NOMO-1 treated with DMSO at 0.1 percent for 48 hours (cell line): ENCODE data around the gene SMIM38.

Source experiments
- DNase-seq: peaks from one replicate; lab custom pipeline; 2025; ENCODE audit not compliant: unreplicated experiment; lab: John Stamatoyannopoulos, UW

The SMIM38 gene

DNA sequence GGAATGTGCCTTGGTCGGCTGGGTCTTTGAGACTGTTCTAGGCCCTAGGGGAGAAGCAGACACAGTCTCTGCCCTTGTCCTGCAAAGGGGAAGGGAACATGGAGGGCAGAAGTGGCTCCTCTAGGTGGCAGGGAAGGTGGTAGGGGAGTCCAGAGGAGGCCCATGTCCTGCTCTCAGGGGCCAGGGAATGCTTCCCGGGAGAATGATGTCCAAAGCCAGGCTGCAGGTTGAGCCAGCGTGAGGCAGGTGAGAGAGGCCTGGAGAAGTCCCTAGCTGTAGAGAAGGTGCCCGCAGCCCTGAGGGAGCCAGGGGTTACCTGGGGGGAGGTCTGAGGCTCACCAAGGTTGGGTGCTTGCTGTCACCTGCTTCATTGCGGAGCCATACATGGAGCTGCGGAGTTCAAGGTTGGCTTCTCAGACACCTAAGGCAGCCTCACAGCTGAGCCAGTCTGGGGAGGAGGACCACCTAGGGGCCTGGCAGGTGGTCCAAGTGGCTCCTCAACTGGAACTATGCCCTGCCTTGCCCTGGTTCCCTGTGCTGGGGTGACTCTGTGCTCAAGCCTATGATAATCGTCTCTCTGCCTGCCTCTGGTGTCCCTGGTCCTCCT lies 46.1 kb downstream of the SMIM38 start:
- no peak for DNase-seq

DNA sequence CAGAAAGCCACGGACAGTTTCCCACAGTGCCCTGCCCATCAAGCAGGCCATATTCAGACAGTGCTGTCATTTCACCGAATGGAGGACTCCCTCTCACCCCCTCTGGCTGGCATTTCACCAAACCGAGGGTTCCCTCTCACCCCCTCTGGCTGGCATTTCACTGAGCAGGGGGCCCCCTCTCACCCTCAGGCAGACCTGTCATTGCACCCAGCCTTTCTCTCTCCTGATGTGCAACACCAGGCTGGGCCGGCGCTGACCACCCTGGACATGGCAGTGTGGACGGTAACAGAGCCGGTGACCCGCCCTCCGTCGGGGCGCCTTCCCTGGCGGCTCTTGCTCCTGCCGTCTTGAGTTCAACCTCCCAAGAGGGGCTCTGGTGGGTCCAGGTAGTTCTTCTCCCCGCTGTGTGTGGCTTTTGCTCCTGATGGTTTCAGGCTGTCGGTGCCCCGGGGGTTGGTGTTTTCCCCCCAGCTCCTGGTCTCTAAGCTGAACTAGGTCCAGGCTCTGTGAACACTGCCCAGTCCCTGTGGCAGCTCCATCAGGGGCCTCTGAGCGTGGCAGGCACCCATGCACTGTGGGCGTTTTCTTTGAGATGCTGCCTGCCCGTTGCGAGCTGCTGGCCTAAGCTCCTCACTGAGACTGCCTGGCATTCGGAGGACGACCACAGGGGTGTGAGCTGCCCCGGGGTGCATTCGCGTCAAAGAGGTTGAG lies 46.9 kb downstream of the SMIM38 start:
- DNase-seq: no peak

DNA sequence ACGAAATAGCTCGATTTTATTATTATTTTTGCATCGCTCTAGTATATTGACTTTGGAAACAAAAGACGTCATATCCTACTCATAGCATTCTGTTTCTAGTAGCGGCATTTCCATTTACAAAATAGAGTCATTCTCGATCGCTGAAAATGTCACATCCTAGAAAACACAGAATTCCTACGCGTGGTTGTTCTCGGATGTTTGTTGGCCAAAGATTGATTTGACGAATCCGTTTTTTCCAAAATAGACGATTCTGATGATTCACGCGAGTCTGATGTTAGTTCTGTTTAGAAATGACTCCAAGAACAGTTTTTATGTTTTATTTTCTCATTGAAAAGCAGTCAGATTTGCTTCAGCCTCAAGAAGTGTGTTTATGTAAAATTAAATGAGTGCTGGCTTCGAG lies 47.6 kb downstream of the SMIM38 start:
- DNase-seq: no peak

DNA sequence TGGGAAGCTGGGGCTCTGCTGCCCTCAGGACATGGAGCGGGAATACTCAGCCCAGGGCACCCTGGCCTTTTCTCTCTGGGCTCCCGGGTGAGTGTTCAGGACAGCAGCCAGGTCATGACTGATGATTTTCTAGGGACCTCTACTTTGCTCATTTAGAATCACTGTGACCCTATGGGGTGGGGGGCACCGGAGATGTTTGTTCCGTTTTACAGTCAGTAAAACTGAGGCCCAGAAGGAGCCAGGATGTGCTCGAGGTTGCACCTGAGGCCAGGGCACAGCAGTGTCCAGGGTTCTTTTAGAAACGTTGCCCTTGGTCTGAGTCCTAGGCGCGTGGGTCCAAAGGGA lies 48.1 kb downstream of the SMIM38 start:
- DNase-seq: no peak

DNA sequence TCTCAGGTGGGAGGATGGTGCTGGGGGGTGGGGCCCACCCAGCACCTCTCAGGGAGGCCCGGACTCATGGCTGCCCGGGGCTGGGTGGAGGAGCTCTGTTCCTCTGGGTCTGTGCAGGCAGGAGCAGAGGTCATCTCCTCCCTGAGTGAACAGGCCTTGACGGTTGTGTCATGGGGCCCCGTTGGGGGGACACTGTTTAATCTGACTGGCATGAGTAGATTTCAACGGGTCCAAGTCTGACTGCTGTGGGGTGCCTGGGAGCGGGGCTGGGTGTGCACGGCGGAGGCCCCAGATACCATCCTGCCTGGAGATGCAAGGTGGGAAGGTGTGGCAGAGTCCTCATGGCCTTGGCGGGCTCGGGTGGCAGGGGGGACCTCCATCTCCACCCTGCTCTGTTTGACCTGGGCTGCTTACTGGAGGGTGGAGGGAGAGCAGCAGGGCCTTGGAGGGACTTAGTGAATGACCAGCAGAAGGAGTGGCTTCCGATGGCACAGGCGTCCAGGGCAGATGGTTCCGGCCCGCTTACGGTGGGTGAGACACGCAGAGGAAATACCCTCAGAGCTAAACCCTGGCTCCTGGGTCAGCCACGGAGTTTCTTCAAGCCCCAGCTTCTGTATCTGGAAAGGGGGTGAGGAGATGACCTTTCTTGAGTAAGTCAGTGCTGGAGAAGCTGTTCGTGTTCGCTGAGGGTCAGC lies 48.7 kb downstream of the SMIM38 start:
- DNase-seq: no peak

DNA sequence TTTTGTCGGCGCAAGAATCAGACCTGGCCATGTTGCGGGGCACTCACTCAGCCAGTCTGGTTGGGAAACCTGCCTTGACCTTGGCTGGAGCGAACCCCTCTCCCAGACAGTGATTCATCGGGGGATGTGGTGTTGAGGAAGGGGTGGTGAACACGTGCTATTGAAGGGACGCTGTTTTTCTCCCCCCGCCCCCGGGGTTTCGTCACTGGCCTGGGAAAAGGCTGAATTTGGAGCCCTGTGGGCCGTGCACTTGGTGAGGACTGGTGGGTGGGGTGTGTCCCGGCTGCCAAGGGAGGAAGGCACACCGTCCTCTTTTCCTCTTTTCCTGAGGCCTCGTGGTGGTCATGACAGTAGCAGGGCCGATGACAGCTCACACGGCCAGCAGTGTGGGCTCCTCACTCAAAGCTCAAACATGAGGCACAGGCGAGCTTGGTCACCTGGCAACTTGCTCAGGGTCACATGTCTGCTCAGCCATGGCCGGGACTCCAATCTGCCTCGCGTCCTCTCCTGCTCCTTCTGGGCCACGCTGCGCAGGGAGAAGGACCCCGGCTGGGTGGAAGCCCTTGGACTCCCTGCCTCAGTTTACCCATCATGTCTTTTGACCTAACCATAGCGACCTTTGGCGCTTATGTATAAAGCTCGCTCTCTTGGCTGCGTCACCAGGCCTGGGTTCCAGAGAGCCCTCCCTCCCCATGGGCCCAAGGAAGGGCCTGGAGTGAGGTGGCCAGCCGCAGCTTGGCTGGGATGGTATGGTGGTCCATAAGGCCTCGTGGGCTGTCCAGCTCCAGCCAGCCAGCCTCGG lies 49.4 kb downstream of the SMIM38 start:
- DNase-seq: no peak
